Muscle of back (tissue), 11 donors: ENCODE measurements around the gene VTA1. TPM values are rescaled to one million over a fixed set of nuclear protein-coding genes. Genes with fewer than 3 reads are reported as not detected.
A peak's percentile ranks its signal among the peaks of the same experiment; 100 is the strongest.
"Not testable (repeated sequence)": the region's sequence is repeated elsewhere in the genome, so short reads cannot be mapped to it uniquely, and the experiment has no call there.

Experiments
- DNase-seq, 3 donors: peaks; one replicate each; pipeline versions ENCODE4 v3.0.0 to v3.0.0-alpha.2; 2013
- polyA plus RNA-seq, 10 donors: library from polyadenylated mRNA; unstranded; fragments of 120-200 nt; gene quantifications; one replicate each; pipeline ENCODE4 v1.2.1, GENCODE V29; 2013; ENCODE audit not compliant: insufficient read length in 10 of 10

Gene VTA1
- polyA plus RNA-seq, 10 donors: 52.0 to 70.2 (median 58.8) TPM

DNA sequence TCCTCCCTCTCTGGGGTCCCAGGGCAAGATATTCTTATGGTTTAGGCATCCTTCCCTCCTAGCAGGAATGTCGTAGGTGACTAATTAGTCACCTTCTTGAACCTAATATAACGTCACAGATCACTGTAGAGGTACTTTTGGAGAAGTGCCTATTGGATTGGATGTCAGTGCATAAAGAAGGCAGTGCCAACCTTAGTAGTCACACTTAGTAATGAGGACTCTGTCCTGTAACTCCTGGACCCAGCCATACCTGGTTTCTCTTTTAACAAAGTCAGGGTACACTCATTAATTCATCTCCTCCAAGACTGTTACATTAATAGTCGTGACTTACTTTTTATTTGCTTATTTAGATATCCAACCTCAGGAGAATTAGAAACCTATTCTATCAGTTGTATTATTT is 20.0 kb downstream of the VTA1 start:
- no peak for DNase-seq

DNA sequence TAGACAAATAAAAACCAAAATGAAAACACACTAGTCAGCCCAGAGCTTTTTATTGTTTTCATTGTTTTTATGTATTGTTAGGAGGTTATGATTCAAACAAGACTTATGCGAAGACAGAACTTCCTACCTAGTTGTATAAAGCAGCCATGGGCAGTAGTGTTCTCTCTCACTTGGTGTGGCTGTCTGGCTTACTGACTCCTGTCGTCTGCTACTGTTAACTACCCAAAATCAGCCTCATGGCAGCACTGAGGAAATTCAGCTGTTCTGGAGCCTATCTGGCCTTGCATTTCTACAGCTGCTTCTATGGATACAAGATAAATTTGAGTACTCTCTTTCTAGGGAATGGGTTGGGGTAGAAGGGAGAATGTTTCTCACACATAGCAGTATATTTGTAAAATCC is 20.4 kb downstream of the VTA1 start:
- no peak for DNase-seq

DNA sequence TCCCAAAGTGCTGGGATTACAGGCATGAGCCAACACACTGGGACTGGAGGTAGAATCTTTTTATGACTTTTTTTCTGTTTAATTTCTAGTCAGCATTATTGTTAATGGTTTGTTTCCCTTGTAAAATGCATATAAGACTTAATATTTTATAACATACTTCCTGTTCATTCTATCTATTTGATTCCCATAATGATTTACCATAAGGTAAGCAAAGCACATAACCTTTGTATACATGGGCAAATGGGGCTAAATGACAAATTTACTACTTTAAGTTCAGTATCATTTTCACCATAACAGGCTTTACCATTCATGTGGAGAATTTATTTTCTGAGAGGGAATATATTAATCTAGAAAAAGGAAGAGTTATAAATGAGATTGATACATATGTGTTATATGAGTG is 24.3 kb downstream of the VTA1 start:
- no peak for DNase-seq

DNA sequence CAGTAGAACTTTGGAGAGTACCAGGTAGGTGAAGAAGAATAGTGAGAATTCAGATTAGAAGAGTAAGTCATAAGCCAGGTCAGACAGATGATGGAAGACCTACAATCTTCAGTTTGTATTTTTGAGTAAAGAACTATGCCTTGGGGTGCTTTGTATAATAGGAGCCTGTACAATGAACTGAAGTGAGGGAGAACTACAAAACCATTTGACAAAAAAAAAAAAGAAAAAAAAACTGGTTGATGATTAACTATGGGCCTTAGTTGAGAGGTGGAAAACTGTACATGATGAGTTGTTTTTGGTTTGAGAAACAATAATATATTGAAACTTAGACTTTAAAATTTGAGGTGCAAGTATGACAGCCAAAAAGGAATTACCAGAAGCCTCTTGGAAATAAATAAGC is 25.7 kb downstream of the VTA1 start:
- no peak for DNase-seq

DNA sequence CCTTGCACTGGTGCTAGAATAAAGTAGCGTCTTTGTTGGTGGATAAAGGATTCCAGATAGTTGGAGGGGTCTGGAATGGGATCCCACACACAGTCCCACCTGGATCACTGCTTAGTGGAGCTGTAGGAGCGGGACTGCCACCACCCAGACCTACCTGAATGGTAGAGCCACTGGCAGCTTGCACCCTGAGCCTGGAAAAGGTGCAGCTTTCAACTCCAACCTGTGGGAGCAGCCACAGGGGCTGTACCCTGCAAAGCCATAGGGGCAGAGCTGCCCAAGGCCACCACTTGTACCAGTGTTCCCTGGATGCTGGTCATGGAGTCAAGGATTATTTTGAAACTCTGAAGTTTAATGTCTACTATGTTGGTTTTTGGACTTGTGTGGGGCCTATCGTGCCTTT is 26.9 kb downstream of the VTA1 start:
- no peak for DNase-seq

DNA sequence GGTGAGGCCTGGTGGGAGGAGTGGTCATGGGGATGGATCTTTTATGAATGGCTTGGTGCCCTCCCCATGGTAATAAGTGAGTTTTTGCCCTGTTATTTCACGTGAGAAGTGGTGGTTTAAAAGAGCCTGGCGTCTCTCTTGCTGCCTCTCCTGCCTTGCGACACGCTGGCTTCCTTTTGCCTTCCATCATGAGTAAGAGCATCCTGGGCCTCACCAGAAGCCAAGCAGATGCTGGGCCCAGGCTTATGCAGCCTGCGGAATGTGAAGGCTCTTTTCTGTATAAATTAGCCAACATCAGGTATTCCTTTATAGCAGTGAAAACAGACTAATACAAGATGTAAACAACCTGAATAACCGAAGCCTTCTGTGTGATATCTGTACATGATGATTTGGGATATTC is 27.6 kb downstream of the VTA1 start:
- no peak for DNase-seq

DNA sequence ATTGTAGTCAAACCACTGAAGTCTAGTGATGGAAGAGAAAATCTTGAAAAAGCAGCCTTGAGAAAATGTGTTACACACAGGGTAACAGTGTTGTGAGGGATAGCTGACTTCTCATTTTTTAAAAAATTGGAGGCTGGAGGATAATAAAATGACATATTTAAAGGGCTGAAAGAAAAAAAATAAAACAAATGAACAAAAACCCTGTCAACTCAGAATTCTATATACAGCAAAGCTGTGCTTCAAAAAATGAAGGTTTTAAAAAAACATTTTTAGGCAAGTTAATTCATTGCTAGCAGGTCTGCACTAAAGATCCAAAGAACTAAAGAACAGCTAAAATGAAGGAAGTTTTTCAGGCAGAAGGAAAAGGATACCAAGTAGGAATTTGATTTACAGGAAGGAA is 31.1 kb downstream of the VTA1 start:
- DNase-seq: no peak

DNA sequence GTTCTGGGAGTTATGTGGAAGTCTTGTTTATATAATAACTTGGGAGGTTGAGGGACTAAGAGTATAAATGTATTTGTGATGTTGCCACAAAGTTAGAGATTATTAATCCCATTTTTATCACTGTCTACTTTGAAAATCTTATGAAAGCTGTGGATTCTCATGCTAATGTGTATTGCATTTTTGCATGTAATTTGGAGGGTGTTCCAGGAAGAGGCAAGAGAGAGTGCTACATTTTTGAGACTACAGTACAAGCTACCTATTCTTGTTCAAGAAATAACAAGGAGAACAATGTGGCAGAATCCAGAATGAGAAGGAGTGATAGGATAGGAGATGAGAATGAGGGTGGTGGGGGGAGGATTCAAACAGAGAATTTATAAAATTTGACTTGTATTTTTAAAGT is 34.9 kb downstream of the VTA1 start:
- DNase-seq: no peak

DNA sequence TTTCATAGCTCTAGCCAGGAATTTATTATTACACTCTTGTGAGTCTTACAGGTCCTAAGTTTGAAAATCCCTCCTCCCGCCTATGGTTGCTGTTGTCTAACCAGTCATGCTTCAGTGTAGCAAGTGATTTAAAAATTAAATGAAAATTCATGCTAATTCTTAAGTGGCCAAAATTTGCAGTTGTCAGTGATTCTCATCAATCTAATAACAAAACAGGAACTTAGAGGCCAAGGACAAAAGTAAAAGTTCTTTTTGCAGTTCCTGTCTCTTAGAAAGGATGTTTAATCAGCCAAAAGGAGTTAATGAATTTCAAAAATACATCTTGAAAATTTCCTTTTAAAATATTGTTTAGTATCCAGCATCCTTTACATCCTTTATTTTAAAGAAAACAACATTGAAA is 36.3 kb downstream of the VTA1 start:
- DNase-seq: no peak

DNA sequence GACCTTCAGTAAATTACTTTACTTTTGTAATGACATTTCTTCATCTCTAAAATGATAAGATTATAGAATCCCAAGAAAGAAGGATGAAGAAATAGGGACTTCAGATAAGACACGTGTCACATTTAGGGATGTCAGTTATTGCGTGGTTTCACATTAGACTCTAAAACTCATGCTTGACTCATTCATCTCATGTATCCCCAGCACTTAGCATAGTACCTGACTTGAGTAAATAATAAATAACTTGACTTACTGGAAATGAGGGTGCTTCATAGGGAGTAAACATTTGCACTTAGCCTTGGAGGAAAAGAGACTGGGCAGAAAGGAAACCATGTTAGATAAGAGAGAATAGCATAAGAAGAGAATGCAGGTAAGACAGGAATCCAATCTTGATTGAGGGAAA is 37.2 kb downstream of the VTA1 start:
- DNase-seq: no peak

DNA sequence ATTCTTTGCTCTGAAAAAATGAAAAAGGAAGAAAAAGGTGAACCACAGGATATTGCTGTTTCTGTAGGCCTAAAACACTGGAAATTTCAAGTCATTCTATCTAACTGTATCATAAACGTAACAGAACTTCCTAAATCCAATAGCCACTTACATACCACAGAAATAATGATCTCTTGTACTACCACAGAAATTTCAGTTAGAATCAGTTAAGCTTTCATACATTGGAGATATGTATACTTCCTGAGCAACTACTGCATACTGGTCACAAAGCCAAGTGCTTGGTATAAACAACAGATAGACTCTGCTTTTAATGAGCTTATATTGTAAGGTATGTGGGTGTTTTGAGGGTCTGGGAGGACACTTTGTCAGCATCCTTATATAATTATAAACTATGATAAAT is 38.6 kb downstream of the VTA1 start:
- DNase-seq: no peak

DNA sequence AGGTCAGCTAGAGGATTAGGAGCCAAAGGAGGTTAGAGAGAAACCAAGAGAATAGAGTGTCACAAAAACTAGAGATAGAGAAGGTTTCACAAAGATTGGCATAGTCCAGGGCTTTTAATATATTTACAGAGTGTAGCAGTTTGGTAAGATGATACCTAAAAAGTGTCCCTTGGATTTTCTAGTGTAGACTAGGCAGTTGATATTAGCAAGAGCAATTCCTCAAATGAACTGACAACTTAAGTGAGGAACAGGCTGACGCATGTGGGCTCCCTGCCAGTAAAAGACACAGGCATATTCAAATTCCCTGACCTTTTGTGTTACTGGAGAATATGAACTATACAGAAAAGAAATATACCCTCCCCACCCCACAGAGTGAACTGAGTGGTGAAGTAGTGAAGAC is 40.1 kb downstream of the VTA1 start:
- peak; percentile 12 to 41 (median 30) for DNase-seq

DNA sequence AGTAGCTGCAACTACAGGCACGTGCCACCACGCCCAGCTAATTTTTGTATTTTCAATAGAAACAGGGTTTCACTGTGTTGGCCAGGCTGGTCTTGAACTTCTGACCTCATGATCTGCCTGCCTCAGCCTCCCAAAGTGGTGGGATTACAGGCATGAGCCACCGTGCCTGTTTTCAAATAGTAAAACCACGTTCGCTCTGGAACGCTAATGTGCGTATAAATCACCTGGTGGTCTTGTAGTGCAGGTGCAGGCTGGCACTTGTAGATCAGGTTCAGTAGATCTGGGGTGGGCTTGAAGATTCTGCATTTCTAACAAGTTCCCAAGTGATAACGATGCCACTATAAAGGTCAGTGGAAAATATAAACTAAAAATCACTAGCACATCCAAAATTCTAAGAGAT is 41.3 kb downstream of the VTA1 start:
- not testable (repeated sequence) for DNase-seq

DNA sequence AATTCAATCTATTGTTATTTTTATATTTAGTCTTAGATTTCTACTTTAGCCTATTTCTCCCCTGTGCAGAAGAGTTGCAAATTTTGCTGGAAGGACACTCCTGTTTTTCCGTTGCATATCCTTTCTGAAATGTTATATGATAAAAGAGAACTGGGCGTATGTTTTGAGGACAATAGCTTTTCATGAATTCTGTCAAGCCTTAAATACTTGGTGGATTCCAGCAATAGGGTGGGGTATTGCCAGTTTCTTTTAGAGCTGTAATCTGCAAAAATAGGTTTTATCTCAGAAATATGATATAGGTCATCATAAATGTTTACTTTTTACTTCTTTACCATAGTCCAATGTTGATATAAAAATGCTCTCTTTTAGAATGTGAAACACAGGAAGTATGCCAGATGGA is 42.0 kb downstream of the VTA1 start:
- DNase-seq: peak in 1 of 3 donors; percentile 6

DNA sequence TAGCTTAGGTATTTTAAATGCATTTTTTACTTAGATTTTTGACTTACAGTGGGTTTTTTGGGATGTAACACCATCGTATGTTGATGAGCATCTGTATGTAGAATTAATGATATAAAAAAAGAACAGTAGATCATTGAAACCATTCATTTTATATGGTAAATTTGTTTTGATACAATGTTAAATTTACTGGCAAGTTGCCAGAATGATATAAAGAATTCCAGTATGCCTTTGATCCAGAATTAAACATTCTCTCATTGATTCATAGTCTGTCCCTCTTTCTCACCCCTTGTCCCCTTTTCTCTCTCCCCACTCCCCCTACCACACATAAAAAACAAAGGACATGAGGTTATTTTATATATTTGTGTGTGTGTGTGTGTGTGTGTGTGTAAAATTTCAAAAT is 45.3 kb downstream of the VTA1 start:
- no peak for DNase-seq

DNA sequence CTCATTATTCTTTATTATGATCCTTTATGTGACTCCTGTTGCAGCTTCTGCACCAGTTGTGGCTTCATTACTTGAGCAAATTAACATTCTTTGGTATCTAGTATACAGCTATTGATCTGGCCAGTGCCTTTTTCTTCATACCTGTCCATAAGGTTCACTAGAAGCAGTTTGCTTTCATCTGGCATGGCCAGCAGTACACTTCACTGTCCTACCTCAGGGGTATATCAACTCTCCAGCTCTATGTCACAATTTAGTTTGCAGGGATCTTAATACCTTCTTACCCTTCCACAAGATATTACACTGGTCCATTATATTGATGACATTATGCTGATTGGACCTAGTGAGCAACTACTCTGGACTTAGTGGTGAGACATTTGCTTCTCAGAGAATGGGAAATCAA is 46.6 kb downstream of the VTA1 start:
- DNase-seq: no peak

DNA sequence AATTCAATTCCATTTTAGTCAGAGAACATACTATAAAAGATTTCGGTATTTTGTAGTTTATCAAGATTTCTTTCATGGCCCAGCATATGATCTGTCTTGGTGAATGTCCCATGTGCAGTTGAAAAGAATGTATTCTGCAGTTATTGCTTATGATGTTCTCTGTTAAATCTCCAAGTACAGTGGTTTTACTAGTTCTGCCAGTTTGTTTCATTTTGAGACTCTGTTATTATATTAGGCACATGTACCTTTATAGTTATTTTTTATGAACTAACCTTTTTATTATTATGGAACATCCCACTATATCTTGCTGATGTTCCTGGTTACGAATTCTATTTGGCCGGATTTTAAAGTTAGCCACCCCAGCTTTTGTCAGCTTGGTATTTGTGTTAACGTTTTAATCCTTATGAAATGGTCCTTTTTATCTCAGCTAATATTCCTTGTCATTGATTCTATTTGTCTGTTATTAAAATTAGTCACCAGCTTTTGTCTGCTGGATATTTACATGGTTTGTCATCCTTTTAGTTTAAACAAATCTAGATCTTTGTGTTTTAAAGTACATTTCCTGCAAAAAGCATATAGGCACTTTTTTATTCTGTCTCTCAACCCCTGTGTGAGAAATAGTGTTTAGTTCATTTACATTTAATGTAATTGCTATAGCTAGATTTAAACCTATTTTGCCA is 48.9 kb downstream of the VTA1 start:
- DNase-seq: no peak

DNA sequence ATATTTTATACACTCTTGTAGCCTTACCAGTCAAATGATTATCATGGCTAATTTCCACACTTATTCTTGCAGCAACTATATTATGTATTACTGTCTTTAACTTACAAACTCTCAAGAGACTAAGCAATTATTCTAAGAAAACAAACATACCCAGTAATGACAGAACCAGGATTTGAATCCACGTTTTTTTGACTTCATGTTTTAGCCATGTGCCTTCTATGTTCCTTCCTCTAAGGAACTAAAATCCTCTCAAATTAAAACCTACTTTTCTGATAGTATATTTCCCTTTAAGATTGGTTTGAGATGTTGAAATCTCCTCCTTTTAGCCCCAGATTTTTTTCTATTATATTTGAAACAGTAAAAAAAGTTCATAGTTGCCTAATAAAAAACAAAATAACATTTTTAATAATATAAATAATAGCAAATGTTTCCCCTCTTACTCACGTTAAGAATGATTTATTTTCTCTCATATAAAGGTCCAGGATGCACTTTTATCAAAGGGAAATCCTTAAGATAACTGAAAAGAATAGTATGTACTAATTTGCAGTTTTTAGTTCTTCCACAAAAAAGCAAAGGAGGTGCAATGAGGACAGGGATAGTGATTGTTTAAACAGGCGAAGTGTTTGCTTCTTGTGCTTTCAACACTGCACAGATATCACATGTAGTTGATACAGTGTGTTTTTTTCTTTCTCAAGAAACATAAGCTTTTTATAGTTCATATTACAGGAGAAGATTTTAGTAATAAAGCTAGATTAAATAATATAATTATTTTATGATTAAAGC is 54.0 kb downstream of the VTA1 start:
- no peak for DNase-seq

DNA sequence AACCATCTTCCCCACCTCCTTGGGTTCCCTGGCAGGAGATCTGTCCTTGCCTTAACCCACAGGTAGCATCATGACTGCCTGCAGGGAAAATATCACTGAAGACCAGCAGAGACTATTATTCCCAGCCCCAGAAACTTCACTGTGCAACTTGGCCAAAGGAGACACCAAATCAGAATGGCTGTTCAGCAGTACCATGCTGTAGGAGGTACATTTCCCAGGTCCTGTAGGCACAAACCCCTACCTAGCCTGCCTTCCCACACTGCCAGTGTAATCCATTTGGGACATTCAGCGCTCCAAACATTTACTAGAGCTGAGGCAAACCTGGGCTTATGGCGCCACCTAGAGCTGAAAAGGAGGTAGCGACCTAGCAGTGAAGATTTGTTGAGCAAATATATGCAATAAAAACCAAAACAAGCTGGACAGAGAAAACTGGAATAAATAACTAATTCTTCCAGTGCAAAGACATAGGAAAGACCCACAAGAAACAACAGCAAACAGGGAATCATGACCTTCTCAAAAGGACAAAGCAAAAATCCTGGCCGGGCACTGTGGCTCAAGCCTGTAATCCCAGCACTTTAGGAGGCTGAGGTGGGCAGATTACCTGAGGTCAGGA is 60.3 kb downstream of the VTA1 start:
- DNase-seq: peak in 2 of 3 donors; percentile 5 to 6

DNA sequence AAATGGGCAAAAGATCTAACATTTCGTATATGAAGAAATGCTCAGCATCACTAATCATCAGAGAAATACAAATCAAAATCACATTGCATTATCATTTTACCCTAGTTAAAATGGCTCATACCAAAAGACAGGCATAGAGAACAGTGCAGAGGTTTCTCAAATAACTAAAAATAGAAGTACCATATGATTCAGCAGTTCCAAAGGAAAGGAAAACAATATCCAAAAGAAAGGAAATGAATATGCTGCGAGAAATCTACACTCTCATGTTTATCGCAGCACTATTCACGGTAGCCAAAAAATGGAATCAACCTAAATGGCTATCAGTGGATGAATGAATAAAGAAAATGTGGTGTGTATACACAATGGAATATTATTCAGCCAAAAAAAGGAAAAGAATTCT is 63.5 kb downstream of the VTA1 start:
- no peak for DNase-seq

DNA sequence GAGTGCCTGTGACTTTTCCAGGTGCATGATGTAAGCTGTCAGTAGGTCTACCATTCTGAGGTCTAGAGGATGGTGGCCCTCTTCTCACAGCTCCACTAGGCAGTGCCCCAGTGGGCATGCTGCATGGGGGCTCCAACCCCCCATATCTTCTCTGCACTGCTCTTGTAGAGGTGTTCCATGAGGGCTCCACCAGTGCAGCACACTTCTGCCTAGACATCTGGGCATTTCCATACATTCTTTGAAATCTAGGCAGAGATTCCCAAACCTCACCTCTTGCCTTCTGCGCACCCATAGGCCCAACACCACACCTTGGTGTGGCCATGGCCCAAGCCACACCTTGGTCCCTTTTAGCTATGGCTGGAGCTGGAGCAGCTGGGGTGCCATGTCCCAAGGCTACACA is 66.3 kb downstream of the VTA1 start:
- DNase-seq: peak in 1 of 3 donors; percentile 3

DNA sequence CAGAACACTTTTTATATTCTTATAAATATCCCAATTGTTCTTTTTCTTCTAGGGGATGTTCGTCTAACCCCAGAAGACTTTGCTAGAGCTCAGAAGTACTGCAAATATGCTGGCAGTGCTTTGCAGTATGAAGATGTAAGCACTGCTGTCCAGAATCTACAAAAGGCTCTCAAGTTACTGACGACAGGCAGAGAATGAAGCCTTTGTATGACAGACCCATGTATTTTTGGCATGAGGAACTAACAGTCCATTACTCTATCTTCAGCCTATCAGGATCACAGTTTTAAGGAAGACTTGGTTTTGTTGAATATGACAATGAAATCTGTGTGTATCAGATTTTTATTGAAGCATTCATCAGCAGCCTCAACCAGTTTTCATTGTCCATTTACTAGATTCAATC is 71.4 kb downstream of the VTA1 start:
- DNase-seq: peak in 1 of 3 donors; percentile 39

DNA sequence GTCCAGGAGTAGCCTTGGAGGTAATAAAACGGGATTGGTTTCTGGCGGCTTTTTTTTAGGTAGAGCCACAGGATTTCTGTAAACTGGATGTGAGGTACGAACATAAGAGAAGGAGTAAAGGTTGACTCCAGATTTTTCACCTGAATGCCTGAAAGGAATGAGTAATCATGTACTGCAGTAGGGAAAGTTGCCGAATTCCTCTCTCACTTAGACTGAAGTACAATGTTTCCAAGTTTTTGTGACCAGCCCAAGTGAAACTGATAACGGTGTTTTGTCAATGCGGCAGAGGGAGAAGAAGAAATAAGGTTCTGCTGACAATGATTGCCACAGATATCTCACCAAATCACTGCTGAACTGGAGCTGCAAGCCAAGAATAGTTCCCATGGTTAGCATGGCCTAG is 75.0 kb downstream of the VTA1 start:
- no peak for DNase-seq
